GM21447 (cell line): ENCODE results near the gene INPP5D.
A peak's percentile ranks its signal among the peaks of the same experiment; 100 is the strongest.
"Not testable (repeated sequence)": the region's sequence is repeated elsewhere in the genome, so short reads cannot be mapped to it uniquely, and the experiment has no call there.

Experiments
- ATAC-seq: cut with Tn5 transposase; IDR thresholded peaks from one replicate; pipeline ENCODE4 v1.9.1; 2021; ENCODE audit not compliant: unreplicated experiment

Gene INPP5D

DNA sequence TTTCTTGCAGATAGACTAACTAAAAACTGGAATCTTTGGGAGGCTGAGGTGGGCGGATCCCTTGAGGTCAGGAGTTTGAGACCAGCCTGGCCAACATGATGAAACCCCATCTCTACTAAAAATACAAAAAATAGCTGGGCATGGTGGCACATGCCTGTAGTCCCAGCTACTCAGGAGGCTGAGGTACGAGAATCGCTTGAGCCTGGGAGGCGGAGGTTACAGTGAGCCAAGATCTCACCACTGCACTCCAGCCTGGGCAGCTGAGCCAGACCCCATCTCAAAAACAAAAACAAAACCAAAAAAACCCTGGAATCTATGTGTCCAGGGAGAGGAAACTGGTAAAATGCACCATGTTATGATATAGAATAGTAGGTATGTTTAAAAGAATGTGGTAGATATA lies 7.6 kb upstream of the INPP5D start:
- ATAC-seq: not testable (repeated sequence)

DNA sequence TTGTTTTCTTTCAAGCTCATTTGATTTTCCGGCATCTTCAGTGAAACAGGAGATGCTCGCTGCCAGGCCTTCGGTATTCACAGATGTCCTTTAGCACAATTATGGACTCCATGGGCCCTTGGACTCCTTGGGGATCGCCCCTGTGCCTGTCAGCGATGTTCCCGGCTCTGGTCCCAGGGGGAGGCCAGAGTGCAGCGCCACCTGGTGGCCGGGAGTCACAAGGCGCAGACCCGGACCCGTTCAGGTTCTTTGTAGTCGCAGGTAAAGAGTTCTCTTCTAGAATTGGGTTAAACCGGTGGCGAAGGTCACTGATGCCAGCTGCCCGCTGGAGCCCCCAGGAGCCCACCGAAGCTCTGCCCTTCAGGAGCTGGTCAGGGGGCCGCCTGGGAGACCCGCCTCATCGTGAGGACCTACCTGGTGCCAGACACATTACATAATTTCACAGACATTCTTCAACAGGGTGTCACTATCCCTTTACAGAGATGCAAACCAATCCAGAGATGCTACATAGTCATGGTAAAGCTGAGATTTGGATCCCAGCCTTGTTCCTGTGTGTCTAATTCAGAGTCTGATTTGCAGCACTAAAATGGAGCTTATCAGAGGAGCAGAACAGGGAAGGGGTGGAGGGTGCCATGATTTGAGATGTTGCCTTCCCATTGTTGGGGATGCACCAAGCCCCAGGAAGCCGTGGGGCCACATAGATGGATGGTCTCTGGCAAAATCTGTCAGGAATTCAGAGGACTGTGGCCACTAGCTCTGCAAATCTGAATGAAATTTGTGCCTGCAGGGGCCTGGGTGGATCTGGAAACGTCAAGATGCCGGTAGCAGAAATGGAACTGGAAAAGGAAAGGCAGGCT lies 6.0 kb upstream of the INPP5D start:
- no peak for ATAC-seq

DNA sequence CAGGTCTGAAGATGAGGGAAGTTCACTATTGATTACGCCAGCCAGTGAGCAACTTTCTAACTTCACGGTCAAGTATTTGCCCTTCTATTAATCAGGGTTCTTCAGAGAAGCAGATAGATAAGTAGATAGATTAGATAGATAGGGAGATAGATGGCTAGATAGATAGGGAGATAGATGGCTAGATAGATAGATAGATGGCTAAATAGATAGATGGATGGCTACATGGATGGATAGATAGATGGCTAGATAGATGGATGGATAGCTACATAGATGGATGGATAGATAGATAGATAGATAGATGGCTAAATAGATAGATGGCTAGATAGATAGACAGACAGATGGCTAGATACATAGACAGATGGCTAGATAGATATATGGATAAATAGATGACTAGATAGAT lies 4.8 kb upstream of the INPP5D start:
- no peak for ATAC-seq

DNA sequence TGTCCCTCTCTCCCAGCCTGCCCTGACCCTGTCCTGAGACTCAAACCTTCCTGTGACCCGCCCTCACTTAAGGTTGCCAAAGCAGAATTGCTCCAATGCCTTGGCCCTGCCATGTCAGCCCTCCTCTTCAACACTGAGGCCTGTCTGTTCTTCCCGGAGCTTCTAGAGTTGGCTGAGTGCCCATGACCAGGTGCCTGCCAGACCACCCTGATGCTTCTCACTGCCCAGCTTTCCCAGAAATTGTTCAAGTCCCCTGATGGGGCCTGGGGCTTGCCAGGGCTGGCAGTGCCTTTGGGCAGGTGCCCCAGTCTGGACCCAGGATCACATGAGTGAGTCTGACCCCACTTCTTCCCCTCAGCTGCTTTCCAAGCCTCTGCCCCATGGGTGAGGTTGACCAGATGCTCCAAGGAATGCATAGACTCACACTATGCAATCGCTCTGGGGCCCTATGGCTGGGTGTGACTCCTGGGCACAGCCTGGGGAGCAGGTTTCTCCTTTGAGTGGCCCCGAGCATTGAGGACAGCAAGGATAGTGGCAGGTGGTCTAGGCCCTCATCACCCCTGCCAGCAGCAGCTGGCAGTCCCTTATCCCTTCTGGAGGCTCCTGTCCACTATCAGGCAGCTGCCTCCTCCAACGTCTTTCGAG lies 3.1 kb upstream of the INPP5D start:
- ATAC-seq: no peak

DNA sequence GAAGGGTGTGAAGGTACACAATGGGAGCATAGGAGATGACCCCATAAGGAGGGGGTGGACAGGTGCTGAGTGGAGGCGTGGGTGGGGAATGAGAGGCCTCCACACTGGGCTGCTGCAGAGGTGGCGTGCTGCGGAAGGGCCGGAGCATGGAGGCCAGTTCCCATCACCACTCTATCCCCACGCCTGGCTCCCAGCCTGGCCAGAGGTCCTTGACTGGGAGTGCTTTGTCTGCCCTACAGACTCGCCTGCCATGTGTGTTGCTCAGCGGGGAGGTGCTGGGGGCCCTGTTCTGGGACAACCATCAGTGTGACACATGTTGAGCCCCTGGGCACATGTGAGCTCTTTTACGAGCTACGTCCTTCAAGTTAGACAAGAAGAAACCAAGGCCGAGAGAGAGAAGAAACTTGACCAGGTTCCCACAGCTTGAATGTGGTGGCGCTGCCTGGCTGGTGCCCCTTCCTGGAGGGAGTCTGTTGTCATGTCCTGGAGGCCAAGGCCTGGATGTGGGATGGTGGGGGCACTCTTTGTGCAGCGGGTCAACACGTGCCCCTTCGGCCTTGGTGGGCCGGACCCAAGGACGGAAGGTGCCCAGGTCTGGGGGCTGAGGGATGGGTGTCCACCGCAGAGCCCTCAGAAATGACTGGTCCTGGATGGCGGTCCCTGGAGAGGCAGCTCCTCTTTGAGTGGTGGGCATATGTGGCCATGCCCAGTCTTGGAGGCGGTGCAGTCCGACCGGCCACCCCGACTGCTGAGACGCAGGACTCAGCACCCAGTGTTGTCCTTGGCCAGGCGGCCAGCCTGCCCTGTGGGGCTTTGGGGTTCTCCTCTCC lies 1.2 kb upstream of the INPP5D start:
- ATAC-seq: no peak

DNA sequence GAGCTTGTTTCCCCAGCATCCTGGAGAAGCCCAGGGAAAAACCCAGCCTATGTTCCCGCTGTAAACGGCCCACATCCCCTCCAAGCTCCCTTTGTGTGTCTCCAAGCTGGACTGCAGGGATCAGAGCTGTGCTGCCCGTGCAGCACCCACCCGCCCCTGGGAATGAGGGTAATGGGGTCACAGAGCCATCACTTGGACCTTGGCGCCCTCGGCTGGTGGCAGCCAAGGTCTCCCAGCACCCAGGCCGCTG lies 670 bp upstream of the INPP5D start:
- ATAC-seq: no peak

DNA sequence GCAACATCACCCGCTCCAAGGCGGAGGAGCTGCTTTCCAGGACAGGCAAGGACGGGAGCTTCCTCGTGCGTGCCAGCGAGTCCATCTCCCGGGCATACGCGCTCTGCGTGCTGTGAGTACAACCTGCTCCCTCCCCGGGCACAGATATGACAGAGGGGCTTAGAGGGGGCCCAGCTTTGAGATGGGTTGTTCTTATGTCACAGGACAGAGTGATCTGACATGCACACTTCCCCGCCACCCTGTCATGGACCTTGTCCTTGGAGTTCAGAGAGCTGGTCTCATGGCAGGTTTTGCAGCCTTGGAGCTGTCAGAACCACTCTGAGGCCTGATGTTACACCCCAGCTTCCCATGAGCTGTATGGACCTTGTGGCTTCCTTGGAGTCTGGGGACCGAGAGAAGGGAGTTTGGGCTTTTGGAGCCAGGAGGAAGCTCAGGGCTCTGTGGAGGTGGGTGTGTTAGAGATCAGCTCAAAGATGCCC lies 398 bp downstream of the INPP5D start:
- ATAC-seq: no peak

DNA sequence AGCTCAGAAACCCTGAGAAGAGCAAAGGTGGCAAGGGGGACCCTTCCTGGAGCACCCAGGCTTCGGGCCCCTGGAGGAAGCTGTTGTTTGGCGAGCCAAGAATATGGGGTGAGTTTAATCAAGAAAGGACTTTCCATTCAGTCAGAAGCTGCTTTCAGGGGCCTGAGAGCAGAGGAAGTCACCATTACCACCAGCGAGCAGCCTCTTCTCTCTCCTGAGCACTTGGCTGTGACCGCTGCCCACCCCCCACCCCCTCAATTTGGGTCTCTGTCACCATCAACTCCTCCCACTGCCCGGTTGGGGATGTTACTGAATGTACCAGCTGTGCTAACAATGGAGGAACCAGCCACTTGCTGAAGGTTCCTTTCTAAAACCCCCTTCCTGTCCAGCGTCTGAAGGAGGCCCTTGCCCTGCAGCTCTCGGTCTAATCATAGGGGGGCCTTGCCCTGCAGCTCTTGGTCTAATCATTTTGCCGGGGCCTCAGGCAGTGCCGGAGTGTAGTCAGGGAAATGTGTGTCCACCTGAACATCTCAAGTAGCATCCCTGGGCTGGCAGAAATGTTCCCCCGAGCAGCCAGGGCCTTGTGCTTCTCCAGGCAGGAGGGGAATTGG lies 943 bp downstream of the INPP5D start:
- ATAC-seq: peak; percentile 20

DNA sequence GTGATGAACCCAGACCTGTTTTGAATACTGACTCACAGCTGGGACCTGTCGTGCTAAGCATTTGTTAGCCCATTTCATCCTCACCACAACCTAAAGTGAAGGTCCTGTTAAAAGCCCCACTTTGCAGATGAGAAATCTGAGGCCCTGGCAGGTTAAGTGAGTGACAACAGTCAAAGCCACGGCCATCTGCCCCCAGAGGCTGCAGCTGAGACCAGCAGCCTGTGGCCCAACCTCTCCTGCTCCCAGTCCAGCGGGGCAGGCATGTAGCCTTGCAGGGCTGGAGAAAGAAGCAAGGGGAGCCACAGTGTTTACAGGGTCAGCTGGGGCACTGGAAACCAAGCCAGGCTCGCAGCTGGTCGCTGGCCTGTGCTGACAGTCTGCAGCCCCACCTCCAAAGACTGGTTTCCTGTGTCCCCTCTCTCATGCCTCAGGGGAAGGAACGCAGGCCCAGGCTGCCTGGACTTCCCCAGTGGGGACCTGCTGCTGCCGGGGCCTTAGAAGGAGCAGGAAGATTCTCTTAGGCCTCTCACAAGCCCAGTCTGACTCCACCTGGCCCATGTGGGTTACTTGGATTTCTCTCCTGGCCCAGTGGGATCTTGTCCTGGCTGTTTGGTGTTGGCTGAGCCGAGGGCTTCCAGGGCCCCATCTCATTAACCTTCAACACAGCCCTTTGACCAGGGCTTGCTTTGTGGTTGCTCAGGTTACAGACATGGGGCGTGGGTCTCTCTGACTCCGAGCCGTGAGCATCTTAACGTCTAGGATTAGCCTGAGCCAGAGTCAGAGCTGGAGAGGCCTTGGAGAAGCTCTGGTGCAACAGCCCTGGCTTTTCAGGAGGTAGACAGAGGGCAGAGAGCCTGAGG lies 1.7 kb downstream of the INPP5D start:
- ATAC-seq: peak; percentile 25

DNA sequence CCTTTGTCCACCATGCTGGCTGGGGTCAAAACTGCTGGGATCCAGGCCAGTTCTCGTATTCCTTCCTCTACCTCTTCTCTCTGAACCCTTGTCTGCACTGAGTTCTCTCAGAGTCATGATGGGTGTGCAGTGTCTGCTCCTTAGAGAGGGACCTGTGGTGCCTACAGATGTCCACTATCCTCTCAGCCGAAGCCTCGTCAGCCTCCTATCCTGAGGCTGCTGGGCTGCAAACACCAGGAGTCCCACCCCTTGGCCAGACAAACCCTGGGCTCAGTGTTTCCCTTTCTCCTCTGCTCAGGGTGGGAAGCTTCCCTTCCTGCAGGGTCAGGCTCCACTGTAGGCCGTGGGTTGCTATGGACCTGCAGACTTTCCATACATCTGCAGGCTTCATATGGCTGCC lies 2.3 kb downstream of the INPP5D start:
- ATAC-seq: no peak

DNA sequence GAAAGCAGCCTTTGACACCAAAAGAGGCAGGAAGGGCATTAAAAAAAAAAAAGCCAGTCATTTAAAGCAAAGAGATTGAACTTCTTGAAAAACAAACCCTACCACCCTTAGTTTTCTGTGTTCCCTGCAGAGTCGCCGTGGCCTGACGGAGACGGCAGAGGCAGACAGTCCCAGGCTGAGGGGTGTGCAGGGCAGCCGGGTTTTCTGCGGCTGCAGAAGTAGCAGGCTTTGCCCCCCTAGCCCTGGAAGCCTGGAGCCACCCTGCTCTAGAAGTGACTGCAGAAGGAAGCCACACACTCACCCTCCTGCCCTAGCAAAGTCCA lies 2.8 kb downstream of the INPP5D start:
- no peak for ATAC-seq

DNA sequence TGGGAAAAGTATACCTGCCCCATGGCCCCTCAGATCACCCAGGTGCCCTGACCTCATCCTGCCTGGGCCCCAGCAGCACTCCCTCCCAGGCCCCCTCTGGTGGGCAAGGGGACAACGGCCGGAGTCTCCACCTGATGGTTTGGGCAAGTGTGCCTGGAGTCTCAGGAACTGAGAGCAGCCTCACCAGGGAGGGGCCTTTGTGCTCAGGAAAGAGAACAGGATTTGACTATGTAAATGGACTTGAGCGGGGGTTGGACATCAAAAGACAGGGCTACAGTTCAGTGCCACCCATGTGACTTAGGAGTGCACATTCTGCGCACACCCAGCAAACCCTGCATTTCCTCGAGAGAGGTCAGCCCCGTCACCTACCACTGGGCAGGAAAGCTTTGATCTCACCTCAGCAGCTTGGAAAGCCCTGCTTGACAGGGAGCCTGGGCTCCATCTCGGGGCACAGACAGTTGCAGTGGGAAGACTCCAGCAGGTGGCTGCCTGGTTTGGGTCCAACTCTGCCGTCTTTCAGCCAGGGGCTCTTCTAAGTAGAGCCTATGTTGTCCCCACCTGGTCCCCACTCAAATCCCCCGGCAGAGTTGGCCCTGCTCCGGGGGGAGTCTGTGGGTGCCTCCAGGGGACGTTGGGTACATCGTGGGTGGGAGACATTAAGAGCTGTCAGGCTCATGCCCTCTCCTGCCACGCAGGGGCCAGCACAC lies 3.3 kb downstream of the INPP5D start:
- peak; percentile 44 for ATAC-seq

DNA sequence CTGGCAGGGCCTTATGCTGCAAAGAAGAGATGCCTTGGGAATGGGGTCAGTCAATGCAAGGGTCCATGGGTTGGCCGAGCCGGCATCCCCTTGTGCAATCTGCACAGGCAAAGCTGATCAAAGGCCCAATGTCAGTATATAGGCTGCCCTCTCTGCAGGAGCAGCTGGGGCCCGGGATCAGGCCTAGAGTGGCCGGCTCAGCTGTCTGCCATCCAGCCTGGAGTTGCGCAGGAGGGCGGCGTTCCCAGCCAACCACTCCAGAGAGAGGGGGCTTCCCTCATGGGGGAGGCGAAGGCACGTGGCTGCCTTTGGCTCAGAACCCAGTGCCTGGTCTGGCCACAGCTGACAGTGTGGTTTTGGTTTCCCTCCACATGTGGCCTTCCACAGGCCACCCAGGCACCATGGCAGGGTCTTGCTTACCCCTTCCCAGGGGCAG lies 3.9 kb downstream of the INPP5D start:
- ATAC-seq: no peak

DNA sequence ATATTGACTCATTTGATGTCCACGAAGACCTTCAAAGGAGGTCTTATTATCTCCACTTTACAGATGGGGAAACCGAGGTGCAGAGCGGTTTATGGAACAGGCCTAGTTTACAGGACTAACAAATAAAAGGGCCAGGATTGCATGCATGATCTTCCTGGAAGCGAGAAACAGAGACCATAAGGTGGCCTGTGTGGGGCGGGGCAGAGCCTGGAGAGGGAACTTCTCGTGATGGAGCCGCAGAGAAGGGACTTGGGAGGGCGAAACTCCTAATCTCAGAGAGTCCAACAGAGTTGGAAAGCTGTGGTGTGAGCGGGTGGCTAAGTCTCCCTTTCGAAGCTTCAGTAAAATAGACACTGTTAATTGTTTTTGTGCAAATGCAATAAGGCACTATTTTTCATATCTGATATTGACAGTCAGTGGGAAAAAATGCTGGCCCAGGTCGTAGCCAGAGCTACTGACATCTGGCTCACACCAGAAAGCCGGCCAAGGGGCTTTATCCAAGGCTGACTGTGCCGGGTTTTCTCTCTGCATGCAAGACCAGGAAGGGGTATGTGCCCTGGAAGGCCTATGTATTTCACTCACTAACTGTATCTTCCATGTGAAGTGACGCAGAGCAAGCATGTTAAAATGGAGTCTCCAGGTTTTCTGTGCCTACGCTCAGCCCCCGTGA lies 4.5 kb downstream of the INPP5D start:
- ATAC-seq: no peak

DNA sequence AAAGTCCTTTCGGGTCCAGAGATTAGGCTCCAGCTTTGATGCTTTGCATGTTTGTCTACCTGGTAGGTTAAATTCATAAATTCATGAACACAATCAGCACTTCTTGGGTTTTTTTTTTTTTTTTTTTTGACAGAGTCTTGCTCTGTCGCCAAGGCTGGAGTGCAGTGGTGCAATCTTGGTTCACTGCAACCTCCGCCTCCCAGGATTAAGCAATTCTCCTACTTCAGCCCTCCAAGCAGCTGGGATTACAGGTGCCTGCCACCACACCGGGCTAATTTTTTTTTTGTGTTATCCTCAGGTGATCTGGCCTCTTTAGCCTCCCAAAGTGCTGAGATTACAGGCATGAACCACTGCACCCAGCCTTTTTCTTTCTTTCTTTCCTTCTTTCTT lies 5.1 kb downstream of the INPP5D start:
- not testable (repeated sequence) for ATAC-seq

DNA sequence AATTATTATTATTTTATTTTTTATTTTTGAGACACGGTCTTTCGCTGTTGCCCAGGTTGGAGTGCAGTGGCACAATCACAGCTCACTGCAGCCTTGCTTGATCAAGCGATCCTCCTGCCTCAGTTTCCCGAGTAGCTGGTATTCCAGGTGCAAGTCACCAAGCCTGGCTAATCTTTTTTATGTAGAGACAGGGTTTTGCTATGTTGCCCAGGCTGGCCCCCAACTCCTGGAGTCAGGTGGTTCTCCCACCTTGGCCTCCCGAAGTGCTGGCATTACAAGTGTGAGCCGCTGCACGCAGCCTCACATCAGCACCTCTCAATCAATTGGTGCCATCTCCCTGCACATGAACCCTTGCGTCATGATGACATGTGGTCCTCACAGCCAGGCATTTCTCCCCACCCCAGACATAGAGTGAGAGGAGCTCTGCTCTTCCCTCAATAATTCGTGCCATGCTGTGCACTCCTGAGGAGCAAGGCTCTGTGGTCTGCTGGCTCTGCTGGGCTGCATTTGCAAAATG lies 5.9 kb downstream of the INPP5D start:
- ATAC-seq: no peak

DNA sequence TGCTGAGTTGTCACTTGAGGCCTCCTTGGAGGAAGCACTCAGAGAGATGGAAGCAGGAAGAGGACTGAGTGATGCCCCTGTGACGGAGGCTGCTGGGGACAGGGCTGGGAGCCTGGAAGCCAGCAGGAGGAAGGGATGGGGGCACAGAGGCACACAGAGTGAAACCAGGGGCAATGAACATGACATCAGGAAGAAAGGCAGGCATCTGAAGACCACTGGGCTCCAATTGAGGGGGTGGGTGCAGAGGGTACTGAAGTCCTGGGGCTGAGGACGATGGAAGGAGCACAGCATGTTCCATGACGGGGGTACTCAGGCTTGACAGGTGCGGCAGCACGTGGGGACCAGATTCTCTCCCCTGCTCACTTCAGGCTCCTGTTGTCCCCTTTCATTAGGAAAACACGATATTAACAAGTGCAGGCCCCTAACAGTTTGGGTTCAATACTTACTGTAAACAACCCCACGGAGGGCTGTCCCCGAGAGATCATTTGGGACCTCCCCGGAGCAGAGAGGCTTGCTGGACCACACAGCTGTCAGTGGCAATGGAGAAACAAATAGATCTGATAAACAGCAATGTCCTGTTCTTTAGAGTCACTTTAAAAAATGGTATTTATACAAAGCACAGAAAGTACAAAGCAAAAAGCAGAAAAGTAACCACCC lies 8.7 kb downstream of the INPP5D start:
- ATAC-seq: no peak

DNA sequence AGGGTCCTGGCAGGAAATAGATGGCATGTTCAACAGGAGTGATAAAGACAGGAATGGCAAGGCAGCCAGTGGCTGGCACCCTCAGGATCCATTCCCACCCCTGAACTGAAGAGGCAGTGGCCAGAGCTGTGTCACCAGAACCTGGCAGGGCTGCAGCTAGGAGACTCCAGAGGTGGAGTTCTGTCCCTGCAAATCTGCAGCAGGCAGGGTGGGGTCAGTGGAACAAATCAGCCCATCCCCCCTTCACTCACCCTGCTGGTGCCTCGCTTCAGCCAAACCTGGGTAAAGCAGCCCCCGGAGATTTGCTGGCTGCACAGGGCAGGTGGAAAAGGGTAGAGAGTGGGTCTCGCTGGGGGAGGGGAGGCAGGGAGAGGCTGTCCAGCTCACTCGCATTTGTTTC lies 12.7 kb downstream of the INPP5D start:
- no peak for ATAC-seq

DNA sequence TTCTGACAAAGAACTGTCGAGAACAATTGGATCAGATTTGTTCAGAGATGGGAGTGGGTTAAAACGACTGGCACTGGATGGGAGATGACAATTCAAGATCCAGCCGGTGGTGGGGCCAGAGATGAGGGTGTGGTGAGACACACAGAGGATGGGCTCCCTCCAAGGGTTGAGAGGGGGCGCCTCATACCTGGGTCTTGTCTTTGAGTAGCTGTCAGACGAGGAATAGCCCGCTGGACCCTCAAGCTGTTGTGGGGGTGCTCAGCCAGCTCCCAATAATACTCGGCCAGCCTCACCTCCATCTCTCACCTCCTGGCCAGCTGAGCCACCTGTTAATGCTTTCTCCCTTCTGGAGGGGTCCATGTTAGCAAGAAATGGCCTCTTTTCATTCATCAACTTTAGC lies 14.0 kb downstream of the INPP5D start:
- no peak for ATAC-seq
